ENCODE measurements around the gene PELI3. TPM values are rescaled to one million over a fixed set of nuclear protein-coding genes. Genes with fewer than 3 reads are reported as not detected.
A peak's percentile ranks its signal among the peaks of the same experiment; 100 is the strongest.

PELI3 gene
- polyA plus RNA-seq, 3 donors, result 11.3 to 13.2 (median 12.6) TPM

DNA sequence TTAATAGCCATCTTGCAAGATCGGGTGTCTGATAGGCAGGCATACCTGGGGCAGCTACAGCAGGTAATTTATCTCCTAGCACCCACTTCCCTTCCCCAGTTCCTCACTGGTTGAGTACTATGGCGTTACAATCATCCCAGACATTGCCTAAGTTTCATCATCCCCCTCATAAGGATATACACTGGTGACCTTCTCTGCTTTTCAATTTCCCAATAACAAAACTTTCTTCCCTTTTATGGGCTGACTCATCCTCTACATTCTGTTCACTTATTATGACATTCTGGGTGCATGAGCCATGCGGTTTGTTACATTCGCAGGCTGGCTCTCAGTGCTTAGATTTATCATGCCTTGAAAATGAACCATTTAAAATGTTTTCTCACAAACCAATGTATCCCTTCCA lies 23.1 kb upstream of the PELI3 start:
- peak; percentile 90 to 98 (median 96) for DNase-seq
- 22% methylated on average over 3 of the region's 4 CpGs for WGBS (ENCODE audit: insufficient coverage)
- H3K4me1 Mint-ChIP-seq, result peaks cover 28% of the 10 kb centered on the region
- H3K27me3 Mint-ChIP-seq (ENCODE audit: low read depth in 3 of 3), result peaks cover 1 to 3% (median 2%) of the 10 kb centered on the region in 3 donors
- TF ChIP-seq, protein P1, sequence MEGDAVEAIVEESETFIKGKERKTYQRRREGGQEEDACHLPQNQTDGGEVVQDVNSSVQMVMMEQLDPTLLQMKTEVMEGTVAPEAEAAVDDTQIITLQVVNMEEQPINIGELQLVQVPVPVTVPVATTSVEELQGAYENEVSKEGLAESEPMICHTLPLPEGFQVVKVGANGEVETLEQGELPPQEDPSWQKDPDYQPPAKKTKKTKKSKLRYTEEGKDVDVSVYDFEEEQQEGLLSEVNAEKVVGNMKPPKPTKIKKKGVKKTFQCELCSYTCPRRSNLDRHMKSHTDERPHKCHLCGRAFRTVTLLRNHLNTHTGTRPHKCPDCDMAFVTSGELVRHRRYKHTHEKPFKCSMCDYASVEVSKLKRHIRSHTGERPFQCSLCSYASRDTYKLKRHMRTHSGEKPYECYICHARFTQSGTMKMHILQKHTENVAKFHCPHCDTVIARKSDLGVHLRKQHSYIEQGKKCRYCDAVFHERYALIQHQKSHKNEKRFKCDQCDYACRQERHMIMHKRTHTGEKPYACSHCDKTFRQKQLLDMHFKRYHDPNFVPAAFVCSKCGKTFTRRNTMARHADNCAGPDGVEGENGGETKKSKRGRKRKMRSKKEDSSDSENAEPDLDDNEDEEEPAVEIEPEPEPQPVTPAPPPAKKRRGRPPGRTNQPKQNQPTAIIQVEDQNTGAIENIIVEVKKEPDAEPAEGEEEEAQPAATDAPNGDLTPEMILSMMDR (IDR thresholded peaks at IDR 0.05), result no peak
- Histone ChIP-seq H3K4me1 (ENCODE audit: control insufficient read depth in 1 of 2, insufficient read depth in 2 of 2, low read length in 2 of 2) (peaks cover 34 to 35% of the 10 kb centered on the region in 2 donors), H3K36me3 (replicated peaks in 1 of 2; ENCODE audit: control insufficient read depth in 1 of 2, insufficient read depth in 2 of 2, low read length in 2 of 2) (no peaks in the 10 kb centered on the region), H3K4me2 (replicated peaks; ENCODE audit: extremely low read depth, low read length, poor library complexity, severe bottlenecking) (peak overlapping the region; percentile 32), H2AFZ (ENCODE audit: insufficient read depth, low read depth, low read length, poor library complexity, severe bottlenecking) (peak overlapping the region; percentile 19), H3K4me3 (replicated peaks in 1 of 3; ENCODE audit: low read depth in 2 of 3, low read length in 3 of 3) (no peak overlapping the region), H3K9me3 (replicated peaks in 1 of 2; ENCODE audit: control insufficient read depth in 1 of 2, insufficient read depth in 1 of 2, low read length in 2 of 2) (peaks cover 0 to 6% of the 10 kb centered on the region in 2 donors), H3K9ac (ENCODE audit: insufficient read depth, low read length, poor library complexity, severe bottlenecking) (no peak overlapping the region), H4K20me1 (ENCODE audit: insufficient read depth, low read length) (no peaks in the 10 kb centered on the region), H3K27me3 (ENCODE audit: control insufficient read depth in 2 of 2, insufficient read depth in 2 of 2, low read length in 2 of 2) (no peaks in the 10 kb centered on the region), H3K79me2 (ENCODE audit: insufficient read depth, low read length) (no peaks in the 10 kb centered on the region), H3K27ac (ENCODE audit: low read depth in 1 of 2, low read length in 2 of 2) (peak overlapping the region; percentile 76 to 81)
- peaks cover 0 to 3% of the 10 kb centered on the region in 2 donors for H3K36me3 Mint-ChIP-seq
- H3K9me3 Mint-ChIP-seq, result peaks cover 0 to 13% (median 5%) of the 10 kb centered on the region in 7 donors
- H3K4me3 Mint-ChIP-seq, result peak overlapping the region in 1 of 2 donors; percentile 24
- peak overlapping the region; percentile 89 to 98 (median 96) for H3K27ac Mint-ChIP-seq
- intact Hi-C loops (cut with micrococcal nuclease), result no loop called here

DNA sequence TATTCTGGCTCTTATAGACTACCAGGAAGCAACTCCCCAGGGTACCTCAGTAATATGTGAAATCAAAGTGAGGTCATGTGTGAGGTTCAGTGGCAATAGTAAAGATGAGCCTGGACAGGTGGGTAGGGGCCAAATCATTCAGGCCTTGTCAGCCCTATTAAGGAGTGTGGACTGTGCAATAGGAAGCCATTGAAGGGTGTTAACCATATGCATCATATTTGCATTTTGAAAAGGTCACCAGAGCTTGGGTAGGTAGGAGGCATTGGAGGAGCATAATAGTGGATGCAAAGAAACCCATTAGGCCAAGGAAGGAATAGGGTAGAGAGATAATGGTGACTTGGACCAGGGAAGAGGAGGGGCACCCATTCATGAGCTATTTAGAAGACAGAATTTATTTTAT lies 19.7 kb upstream of the PELI3 start:
- H3K9ac ChIP-seq (ENCODE audit: insufficient read depth, low read length, poor library complexity, severe bottlenecking), result no peak overlapping the region
- peaks cover 0 to 6% of the 10 kb centered on the region in 2 donors for H3K9me3 ChIP-seq (replicated peaks in 1 of 2; ENCODE audit: control insufficient read depth in 1 of 2, insufficient read depth in 1 of 2, low read length in 2 of 2)
- TF ChIP-seq, protein P1 (IDR thresholded peaks at IDR 0.05), result no peak
- peaks cover 0 to 11% (median 5%) of the 10 kb centered on the region in 7 donors for H3K9me3 Mint-ChIP-seq
- H3K4me3 Mint-ChIP-seq, result no peak overlapping the region
- intact Hi-C loops (cut with micrococcal nuclease), result no loop called here
- H3K27ac Mint-ChIP-seq, result peak overlapping the region in 2 of 7 donors; percentile 0 to 32
- no peak overlapping the region for H3K27ac ChIP-seq (ENCODE audit: low read depth in 1 of 2, low read length in 2 of 2)
- no peaks in the 10 kb centered on the region for H4K20me1 ChIP-seq (ENCODE audit: insufficient read depth, low read length)
- peaks cover 0 to 6% of the 10 kb centered on the region in 2 donors for H3K36me3 Mint-ChIP-seq
- H3K4me2 ChIP-seq (replicated peaks; ENCODE audit: extremely low read depth, low read length, poor library complexity, severe bottlenecking), result no peak overlapping the region
- no peaks in the 10 kb centered on the region for H3K79me2 ChIP-seq (ENCODE audit: insufficient read depth, low read length)
- H3K27me3 Mint-ChIP-seq (ENCODE audit: low read depth in 3 of 3), result peaks cover 2 to 3% (median 3%) of the 10 kb centered on the region in 3 donors
- H3K27me3 ChIP-seq (ENCODE audit: control insufficient read depth in 2 of 2, insufficient read depth in 2 of 2, low read length in 2 of 2), result no peaks in the 10 kb centered on the region
- no peak overlapping the region for H3K4me3 ChIP-seq (replicated peaks in 1 of 3; ENCODE audit: low read depth in 2 of 3, low read length in 3 of 3)
- H3K36me3 ChIP-seq (replicated peaks in 1 of 2; ENCODE audit: control insufficient read depth in 1 of 2, insufficient read depth in 2 of 2, low read length in 2 of 2), result no peaks in the 10 kb centered on the region
- peaks cover 53 to 57% of the 10 kb centered on the region in 2 donors for H3K4me1 ChIP-seq (ENCODE audit: control insufficient read depth in 1 of 2, insufficient read depth in 2 of 2, low read length in 2 of 2)
- H3K4me1 Mint-ChIP-seq, result peaks cover 43% of the 10 kb centered on the region
- no peak for DNase-seq
- no peak overlapping the region for H2AFZ ChIP-seq (ENCODE audit: insufficient read depth, low read depth, low read length, poor library complexity, severe bottlenecking)
